LNCAP (cell line): ENCODE data around the gene HORMAD2.

Experiments
- TF ChIP-seq, protein P1 (sequence below): fragments of 450-650 bp; IDR thresholded peaks from 2 replicates; pipeline ENCODE4 v1.5.1; 2017; ENCODE audit warnings: mild to moderate bottlenecking

Gene HORMAD2

DNA sequence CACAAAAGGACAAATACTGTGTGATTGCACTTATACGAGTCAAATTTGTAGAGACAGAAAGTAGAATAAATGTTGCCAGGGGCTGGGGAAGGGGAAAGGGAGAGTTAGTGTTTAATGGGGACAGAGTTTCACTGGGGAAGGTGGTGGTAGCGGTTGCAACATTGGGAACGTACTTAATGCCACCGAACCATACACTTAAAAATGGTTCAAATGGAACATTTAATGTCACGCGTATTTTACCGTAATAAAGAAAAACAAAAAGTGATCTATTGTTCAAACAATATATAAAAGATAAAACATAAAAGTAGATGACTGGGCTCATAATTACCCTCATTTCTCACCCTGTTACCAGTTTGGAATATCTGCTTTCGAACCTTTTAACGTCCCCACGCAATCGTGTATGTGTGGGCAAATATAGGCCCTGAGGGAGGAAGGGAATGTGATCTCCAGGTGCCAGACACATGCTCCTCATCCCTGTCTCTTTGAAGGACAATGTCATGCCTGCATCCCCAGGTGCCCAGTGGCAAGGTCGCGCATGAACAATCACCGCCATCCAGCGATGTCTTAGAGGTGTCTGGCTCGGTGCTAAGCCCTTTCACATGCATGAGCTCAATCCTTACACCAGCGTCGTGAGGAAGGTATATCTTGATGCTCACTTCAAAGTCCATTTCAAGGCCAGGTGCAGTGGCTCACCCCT is 131.0 kb downstream of the HORMAD2 start:
- TF ChIP-seq, protein P1, sequence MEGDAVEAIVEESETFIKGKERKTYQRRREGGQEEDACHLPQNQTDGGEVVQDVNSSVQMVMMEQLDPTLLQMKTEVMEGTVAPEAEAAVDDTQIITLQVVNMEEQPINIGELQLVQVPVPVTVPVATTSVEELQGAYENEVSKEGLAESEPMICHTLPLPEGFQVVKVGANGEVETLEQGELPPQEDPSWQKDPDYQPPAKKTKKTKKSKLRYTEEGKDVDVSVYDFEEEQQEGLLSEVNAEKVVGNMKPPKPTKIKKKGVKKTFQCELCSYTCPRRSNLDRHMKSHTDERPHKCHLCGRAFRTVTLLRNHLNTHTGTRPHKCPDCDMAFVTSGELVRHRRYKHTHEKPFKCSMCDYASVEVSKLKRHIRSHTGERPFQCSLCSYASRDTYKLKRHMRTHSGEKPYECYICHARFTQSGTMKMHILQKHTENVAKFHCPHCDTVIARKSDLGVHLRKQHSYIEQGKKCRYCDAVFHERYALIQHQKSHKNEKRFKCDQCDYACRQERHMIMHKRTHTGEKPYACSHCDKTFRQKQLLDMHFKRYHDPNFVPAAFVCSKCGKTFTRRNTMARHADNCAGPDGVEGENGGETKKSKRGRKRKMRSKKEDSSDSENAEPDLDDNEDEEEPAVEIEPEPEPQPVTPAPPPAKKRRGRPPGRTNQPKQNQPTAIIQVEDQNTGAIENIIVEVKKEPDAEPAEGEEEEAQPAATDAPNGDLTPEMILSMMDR = no peak

GRCh38 chr22:30212363-30212995 is 132.2 kb downstream of the HORMAD2 start:
- TF ChIP-seq, protein P1 = no peak

DNA sequence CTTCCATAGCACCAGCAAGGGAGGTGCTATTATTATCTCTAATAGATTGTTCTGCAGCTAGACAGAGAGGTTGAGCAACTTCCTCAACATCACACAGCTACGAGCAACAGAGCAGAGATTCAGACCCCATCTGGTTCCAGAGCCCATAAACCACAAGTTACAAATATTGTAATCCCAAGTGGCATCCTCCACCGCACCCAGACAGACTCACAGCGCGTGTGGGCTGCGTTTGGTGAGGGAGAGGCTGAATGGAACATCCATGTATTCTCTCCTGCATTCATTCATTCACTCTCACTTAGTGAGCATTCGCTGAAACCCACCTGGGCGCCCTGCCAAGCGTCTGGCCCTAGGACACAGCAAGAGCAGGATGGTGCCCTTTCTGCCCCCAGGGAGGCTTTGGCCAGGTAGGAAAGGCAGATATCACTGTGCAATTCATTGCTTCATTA is 132.8 kb downstream of the HORMAD2 start:
- TF ChIP-seq, protein P1 = no peak

DNA sequence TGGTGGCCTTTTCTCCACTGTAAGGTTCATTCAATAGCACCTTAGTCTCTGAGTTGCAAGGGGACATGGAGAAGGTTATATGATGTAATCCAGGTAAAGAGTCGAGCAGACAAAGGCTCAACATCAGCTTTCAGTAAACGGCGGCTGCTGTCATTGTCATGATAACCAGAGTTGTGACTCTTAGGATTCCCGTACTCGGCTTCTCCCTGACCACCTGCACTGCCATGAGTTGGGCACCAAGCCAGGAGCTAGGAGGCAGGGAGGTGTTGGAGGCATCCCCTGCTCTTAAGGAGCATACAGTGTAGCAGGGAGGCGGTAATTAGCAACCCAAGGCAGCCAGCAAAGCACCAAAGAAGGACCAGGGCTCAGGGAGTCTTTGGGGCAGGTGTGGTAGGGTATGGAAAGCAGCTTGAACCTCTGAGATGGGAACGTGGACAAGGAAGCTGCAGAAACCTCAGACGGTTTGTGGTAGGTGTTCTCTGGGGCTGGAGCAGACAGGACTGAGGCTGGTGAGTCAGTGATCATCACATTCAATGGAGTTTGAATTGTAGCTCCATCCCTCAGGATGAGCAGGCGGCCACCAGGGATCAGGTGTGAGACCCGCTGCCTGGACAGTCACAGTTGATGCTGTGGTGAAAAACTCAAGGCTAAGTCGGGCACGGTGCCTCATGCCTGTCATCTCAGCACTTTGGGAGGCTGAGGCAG is 134.6 kb downstream of the HORMAD2 start:
- TF ChIP-seq, protein P1 = no peak

GRCh38 chr22:30216710-30217109 is 136.4 kb downstream of the HORMAD2 start:
- TF ChIP-seq, protein P1 = no peak

- TF ChIP-seq, protein P1 = no peak
These were observed 137.7 kb downstream of the HORMAD2 start for GRCh38 chr22:30217698-30218560.

DNA sequence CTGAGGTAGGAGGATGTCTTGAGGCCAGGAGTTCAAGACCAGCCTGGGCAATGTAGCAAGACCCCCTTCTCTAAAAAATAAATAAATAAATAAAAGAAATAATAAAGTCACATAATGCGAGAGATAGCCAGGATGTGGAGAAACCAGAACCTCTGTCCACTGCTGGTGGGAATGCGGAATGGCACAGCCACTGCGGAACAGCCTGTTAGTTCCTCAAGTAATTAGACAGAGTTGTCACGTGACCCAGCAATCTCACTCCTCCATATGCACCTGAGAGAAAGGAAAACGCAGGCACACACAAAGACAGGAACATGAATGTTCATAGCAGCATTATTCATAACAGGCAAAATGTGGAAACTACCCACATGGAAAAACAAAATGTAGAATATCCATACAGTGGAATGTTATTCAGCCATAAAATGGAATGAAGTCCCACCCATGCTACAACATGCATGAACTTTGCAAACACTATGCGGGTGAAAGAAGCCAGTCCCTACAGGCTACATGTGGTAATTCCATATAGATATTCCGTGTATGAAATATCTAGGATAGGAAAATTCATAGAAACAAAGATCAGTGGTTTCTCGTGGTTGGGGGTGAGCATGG is 138.9 kb downstream of the HORMAD2 start:
- TF ChIP-seq, protein P1 = no peak
